HCT116 (cell line): ENCODE results near the gene ERVH48-1.
"Not testable (repeated sequence)": the region's sequence is repeated elsewhere in the genome, so short reads cannot be mapped to it uniquely, and the experiment has no call there.

Source experiments
- FOSL1 ChIP-seq: IDR thresholded peaks from 2 replicates; pipeline ENCODE4 v1.6.1; 2012; ENCODE audit warnings: low read depth
- POLR2A ChIP-seq: IDR thresholded peaks from 2 replicates; pipeline ENCODE4 v1.7.0; 2011; ENCODE audit warnings: borderline replicate concordance; ENCODE audit not compliant: insufficient read depth, insufficient read length; ENCODE audit errors: extremely low read depth
- RAD21 ChIP-seq: IDR thresholded peaks from 2 replicates; pipeline ENCODE4 v1.6.1; 2012; ENCODE audit warnings: low read depth, mild to moderate bottlenecking
- TF ChIP-seq, protein P1 (sequence below), 3 experiments: fragments of 200-600 bp in 1 of 3; sonication (generic) in 1 of 3; IDR thresholded peaks in 2 of 3; conservative IDR thresholded peaks in 1 of 3; 2 replicates each; pipeline ENCODE4 v1.5.1; 2012 to 2017; ENCODE audit warnings: low read depth in 2 of 3, low read length in 2 of 3, antibody characterized with exemption in 1 of 3, borderline replicate concordance in 1 of 3, control low read depth in 1 of 3, mild to moderate bottlenecking in 1 of 3, mixed read lengths in 1 of 3, mixed run types in 1 of 3, moderate library complexity in 1 of 3; ENCODE audit not compliant: insufficient read depth in 1 of 3

DNA sequence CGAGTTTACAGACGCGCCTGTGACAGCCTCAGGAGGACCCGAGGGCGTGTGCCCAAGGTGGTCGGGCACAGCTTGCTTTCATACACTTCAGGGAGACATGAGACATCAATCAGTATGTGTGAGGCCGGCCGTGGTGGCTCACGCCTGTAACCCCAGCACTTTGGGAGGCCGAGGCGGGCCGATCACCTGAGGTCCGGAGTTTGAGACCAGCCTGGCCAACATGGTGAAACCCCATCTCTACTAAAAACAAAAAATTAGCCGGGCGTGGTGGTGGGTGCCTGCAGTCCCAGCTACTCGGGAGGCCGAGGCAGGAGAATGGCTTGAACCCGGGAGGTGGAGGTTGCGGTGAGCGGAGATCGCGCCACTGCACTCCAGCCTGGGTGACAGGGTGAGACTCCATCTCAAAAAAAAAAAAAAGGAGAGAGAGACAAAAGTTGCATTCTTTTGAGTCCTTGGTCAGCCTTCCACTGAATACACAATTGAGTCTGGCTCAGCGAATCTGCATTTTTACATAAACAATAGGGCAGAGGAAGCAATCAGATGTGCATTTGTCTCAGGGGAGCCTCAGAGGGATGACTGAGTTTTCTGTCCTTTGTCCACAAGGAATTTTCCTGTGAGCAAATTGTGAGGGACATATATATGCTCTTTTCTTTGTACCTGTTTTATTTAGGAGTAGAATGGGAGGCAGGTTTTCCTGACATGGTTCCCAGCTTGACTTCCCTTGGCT, 2.2 kb upstream of the ERVH48-1 start:
- TF ChIP-seq, protein P1, sequence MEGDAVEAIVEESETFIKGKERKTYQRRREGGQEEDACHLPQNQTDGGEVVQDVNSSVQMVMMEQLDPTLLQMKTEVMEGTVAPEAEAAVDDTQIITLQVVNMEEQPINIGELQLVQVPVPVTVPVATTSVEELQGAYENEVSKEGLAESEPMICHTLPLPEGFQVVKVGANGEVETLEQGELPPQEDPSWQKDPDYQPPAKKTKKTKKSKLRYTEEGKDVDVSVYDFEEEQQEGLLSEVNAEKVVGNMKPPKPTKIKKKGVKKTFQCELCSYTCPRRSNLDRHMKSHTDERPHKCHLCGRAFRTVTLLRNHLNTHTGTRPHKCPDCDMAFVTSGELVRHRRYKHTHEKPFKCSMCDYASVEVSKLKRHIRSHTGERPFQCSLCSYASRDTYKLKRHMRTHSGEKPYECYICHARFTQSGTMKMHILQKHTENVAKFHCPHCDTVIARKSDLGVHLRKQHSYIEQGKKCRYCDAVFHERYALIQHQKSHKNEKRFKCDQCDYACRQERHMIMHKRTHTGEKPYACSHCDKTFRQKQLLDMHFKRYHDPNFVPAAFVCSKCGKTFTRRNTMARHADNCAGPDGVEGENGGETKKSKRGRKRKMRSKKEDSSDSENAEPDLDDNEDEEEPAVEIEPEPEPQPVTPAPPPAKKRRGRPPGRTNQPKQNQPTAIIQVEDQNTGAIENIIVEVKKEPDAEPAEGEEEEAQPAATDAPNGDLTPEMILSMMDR (IDR thresholded peaks at IDR 0.05 in 2 of 3, conservative IDR thresholded peaks at IDR 0.05 in 1 of 3; ENCODE audit: borderline replicate concordance in 1 of 3, insufficient read depth in 1 of 3, low read depth in 2 of 3, low read length in 2 of 3): not testable (repeated sequence)
- TF ChIP-seq POLR2A, FOSL1, RAD21: not testable (repeated sequence)
